ENCODE measurements around the gene ETFA.

ETFA gene

GRCh38 chr15:76340198-76340802 is 29.0 kb upstream of the ETFA start:
- DNase-seq = no peak

DNA sequence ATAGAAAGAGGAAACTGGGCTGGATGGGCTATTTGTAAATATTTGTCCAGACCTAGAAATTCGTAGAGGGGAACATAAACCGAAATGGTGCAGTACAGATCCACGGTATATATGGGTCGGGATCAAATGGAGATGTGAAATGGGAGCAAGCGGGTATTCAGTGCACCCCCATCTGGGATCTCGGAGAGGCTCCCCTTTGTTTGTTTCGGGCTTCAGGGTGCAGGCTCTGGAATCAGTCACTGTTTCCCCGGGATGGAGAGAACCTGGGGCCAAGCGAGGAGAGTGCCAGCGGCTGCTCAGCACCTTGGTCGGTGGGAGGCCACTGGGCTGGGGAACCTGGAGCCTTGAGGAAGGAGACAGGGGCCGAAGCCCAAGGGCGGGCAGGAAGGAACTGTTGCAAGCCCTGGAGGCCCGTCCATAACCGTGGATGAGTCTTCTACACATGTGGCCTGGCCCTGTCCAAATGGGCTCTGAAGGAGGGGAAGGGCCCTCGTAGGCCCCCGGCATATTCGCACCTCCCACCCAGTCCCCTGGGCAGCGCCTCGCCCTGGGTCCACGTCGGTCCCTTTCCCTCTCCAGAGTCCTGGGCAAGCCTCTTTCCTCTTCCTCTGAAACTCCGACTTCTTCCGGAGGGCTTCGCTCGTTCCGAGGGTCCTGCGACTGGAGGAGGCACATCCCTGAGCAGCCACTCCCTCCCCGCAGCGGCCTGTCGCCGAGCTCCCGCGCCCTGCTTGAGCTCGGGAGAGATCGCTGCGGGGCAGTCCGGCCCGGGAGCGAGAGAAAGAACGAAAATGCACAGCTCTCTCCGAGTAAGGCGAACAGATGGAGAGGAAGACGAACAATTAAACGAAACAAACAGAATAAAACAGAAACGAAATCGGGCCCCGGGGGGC is 28.3 kb upstream of the ETFA start:
- no peak for DNase-seq

GRCh38 chr15:76338486-76339304 is 27.4 kb upstream of the ETFA start:
- no peak for DNase-seq

- no peak for DNase-seq
These were observed 26.6 kb upstream of the ETFA start for GRCh38 chr15:76337696-76338485.

DNA sequence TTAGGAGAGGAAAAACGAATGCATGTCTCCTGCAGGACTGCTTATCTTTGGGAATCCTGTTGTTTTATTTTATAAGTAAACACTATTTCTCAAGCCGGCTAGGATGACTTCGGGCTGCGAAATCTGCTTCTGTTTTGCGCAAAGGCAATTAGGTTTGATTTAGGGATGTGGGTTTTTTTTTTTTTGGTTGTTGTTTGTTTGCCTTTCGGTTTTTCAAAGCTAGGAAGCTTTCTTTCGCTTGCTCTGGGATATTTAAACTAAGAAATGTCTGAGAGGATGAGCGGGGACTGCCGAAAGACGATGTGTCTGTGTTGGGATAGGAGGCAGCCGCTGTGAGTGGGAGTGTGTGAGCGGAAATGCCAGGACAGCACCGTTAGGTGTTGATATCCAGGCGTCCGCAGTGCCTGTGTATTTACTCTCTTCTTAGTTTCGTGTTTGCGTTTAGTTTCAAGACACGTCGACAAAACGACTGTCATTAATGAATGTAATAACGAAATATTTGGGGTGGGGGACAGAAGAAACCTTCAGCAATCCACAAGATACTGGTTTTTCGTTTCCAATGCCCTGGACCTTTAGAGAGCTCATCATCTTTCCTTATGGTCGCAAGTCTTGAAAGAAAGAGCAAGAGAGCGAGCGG is 25.9 kb upstream of the ETFA start:
- no peak for DNase-seq

DNA sequence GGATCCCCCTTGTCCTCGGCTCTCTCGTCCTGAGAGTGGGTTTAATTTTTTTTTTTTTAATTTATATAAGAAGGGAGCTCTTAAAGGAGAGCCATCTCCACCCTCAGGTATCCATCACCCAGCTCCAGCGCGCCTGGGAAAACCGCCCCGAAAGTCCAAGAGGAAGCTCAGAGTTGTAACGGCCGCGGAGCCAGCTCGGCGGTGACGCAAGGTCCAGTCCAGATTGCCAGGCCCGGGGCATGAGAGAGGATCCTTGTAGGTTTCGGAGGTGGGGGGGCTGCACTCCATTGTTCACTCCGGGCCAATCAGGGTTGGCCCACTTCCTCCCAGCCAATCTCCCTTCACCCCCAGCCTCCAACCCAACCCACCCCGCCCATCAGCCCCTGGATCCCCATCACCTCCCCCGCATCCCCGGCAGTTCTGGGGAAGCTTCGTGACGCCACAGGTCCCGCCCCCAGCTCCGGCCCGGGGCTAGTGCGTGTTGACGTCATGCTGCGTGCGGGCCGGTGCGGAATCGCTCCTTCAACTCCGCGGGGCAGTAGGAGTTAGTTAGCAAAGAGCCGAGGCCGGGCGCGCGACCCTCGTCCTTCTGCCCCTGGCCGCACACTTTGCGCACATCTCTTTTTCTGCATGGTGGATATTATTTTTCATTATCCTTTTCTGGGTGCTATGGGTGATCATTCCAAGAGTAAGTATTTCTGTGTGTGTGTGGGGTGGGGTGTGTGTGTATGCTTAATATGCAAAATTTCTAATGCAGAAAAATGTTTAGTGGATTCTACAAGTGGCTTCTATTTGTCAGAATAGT is 25.2 kb upstream of the ETFA start, which contains the start of gene ISL2:
Gene ISL2, plus strand, starts transcription at position 520 of the 805 bp plus-strand sequence. Its CDS starts 111 bp downstream, at position 631.
- no peak for DNase-seq

DNA sequence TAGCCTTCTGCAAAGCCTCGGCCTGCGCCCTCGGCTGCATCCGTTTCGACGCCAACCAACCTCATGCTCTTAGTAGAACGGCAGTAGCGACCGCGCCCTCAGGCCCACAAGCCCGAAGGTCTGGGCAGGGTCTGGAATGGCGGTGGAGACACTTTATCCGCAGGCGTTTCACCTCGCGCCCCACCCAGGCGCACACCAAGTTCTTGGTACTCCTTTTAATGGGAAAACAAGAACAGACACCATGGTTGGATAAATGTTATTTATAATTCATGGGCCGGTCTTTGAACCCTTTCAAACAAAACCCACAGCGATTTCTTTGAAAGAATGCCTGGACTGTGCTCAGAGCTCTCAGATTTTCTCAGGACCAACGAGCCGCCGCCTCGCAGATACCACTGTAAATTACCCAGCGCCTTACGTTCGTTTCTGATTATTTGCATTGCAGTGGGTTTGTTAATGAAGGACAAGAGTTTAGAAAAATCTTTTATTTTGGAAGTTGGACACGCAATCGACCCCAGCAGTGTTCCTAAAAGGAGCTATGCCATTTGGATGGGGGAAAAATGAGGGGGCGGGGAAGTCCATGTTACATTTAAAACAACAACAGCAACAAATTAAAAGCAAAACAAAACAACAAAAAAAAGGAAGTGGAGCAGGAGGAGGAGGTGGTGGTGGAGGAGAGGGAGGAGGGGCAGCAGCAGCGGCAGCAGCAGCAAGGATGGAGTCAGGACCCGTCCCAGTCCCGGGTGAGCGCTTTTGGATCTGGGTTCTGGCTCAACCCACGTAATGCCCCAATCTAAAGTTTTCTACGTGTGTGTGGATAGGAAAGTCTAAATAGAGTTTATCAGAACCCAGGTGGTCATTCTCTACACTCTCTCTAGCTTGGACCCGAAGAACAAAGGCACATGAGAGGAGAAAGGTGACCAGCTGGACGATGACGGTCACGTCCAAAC is 24.3 kb upstream of the ETFA start:
- no peak for DNase-seq

DNA sequence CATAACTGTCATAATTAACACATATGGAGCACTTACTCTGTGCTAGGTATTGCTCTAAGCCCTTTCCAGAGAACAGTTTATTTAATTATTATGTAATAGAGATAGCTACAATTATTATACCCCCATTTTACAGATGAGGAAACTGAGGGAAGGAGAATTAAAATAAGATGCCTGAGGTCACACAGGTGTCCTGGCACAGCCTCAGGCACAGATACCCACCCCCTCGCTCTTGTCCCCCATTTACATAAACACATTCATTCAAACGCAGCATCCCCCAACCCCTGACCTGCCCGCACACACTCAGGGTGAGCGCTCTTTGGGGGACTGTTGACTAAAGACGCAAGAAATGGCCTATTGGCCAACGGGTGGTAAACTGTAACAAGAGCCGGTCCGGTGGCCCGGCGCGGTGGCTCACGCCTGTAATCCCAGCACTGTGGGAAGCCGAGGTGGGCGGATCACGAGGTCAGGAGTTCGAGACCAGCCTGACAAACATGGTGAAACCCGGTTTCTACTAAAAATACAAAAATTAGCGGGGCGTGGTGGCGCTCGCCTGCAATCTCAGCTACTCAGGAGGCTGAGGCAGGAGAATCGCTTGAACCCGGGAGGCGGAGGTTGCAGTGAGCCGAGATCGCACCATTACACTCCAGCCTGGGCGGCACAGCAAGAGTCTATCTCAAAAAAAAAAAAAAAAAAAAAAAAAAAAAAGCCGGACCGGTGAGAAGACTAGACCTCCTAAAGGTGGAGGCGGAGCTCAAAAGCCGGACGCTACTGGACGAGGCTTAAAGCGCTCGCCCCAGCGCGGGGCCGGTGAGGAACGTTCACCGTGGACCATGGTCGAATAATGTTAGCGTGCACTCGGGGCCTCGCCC is 23.4 kb upstream of the ETFA start:
- no peak for DNase-seq

DNA sequence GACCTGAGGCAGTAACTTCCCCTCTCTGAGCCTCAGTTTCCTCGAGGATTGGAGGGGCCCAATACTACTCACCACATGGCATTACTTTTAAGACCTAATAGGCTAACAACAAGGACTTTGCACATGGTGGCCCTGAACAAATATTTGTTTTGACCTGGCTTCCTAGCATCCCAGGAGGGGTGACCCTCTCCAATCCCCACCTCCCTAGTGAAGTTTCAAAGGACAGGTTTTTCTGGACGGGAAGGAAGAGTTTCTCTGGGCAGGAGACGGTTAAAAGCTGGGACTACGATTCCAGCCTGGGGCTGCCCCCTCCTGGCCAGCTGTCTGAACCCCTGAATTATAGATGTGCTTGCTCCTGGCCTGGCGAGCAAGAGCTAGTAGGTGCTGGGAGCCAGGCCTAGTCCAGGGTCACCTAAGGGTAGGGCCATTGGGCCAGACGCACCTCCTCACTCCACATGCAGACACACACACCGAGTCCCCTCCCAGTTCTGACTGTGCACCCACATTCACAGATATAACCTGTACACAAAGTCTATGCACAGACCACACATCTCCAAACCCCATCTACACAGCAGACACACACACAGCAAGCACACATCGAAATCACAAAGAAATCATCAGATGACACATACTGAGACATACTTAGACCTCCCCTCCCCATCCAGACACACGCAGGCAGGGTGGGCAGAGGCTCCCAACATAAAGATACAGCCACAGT is 22.6 kb upstream of the ETFA start:
- no peak for DNase-seq

- DNase-seq = no peak
These were observed 22.0 kb upstream of the ETFA start for GRCh38 chr15:76333309-76333708.

DNA sequence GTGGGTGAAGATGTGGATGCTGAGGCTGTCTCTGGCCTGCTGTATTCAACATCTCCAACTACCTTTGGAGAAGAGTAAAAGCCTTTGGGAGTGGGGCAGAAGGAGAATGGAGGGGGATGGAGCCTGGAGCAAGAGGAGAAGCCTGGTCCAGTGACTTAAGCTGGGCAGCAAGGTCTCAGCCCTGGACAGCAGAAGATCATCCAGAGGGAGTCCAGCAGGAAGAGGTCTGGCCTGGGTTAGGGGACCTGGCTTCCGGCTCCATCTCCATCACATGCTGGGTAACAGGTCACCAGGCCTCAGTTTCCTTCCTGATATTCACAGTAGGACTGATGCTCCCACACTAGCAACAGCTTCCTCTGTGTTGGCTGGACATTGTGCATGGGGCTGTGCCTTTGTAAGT is 21.5 kb upstream of the ETFA start:
- no peak for DNase-seq

DNA sequence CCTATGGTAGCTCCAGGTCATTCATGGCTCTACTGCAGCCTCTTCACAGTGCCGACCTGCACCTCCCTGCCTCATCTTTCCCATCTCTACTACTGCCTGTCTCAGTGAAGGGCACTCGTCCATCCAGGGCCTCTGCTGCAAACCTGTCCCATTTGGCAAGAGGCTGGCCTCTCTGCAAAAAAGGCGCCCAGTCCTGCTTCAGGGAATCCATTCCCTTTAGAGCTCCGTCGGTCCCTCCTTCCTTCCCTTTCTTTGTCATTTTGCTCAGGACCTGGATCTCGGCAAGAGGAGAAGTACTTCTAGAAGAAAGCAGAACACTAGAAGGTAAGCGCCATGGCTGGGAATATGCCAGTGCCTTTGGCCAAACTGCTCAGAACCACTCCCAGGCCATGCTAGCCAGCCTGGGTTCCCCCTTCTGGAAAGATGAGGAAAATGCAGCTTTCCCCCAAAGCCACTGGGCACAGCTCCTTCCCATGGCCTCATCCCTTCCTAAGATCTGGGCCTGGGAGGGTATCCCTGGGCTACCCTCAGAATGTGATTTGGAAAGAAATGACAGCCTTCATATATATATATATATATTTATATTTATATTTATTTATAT is 18.9 kb upstream of the ETFA start:
- DNase-seq = no peak

GRCh38 chr15:76328958-76329357 is 17.7 kb upstream of the ETFA start:
- DNase-seq = no peak

- no peak for DNase-seq
These were observed 16.9 kb upstream of the ETFA start for GRCh38 chr15:76328106-76328696.

- no peak for DNase-seq
These were observed 16.2 kb upstream of the ETFA start for GRCh38 chr15:76327191-76328105.

DNA sequence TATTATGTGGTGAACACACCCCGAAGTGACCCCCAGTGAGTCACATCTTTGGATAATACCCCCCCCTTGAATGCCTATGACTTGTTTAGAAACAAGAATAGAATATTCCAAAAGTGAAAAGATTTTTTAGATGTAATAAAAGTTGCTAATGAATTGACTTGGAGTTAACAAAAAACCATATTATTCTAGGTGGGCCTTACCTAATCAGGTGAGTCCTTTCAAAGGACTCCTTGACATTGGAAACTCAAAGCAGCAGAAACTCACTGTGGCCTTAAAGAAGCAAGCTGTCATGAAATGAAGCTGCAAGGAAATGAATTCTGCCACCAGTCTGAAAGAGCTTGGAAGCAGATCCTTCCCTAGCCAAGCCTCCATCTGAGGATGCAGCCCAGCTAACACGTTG is 14.4 kb upstream of the ETFA start:
- no peak for DNase-seq
